NB4 (cell line): ENCODE measurements around the gene PTGES3.

Source experiments
- DNase-seq: peaks from one replicate; pipeline ENCODE4 v3.0.0; 2010; ENCODE audit warnings: low read depth
- H3K4me3 ChIP-seq: one replicate; pipeline ENCODE4 v1.5.1; 2011; ENCODE audit warnings: mild to moderate bottlenecking, low read depth, low read length, moderate library complexity
- CTCF ChIP-seq: IDR thresholded peaks from one replicate; pipeline ENCODE4 v1.5.1; 2012; ENCODE audit warnings: low read depth, low read length
- MAX ChIP-seq: IDR thresholded peaks from 2 replicates; pipeline ENCODE4 v1.6.1; 2011; ENCODE audit warnings: low read depth, low read length
- MYC ChIP-seq: IDR thresholded peaks from 2 replicates; pipeline ENCODE4 v1.6.1; 2011; ENCODE audit warnings: low read depth, low read length
- POLR2A ChIP-seq: IDR thresholded peaks from 2 replicates; pipeline ENCODE4 v1.6.1; 2011; ENCODE audit warnings: mild to moderate bottlenecking; ENCODE audit not compliant: insufficient read length; ENCODE audit errors: extremely low read depth

The PTGES3 gene

GRCh38 chr12:56676851-56677580 lies 11.1 kb downstream of the PTGES3 start:
- no peak for DNase-seq
- no peak overlapping the region for H3K4me3 ChIP-seq
- TF ChIP-seq MYC (no peak), CTCF (no peak), MAX (no peak), POLR2A (no peak)

- DNase-seq = no peak
- H3K4me3 ChIP-seq = no peak overlapping the region
- no peak for TF ChIP-seq MAX
- no peak for TF ChIP-seq POLR2A
- TF ChIP-seq CTCF = no peak
- no peak for TF ChIP-seq MYC
These were observed 16.5 kb downstream of the PTGES3 start for GRCh38 chr12:56671608-56672007.

- DNase-seq = no peak
- TF ChIP-seq MAX (no peak), CTCF (no peak), POLR2A (no peak), MYC (no peak)
- H3K4me3 ChIP-seq = no peak overlapping the region
These were observed 17.2 kb downstream of the PTGES3 start for GRCh38 chr12:56670836-56671235.

GRCh38 chr12:56668197-56668457 lies 20.0 kb downstream of the PTGES3 start:
- DNase-seq = no peak
- H3K4me3 ChIP-seq = no peak overlapping the region
- no peak for TF ChIP-seq MAX
- TF ChIP-seq POLR2A = no peak
- TF ChIP-seq CTCF = no peak
- no peak for TF ChIP-seq MYC

GRCh38 chr12:56661979-56662638 lies 26.0 kb downstream of the PTGES3 start:
- no peak for DNase-seq
- H3K4me3 ChIP-seq = no peak overlapping the region
- TF ChIP-seq MAX (no peak), CTCF (no peak), POLR2A (no peak)

- DNase-seq = no peak
- no peak overlapping the region for H3K4me3 ChIP-seq
- TF ChIP-seq POLR2A = no peak
- no peak for TF ChIP-seq MYC
- no peak for TF ChIP-seq CTCF
- TF ChIP-seq MAX = no peak
These were observed 26.5 kb downstream of the PTGES3 start for GRCh38 chr12:56661560-56661959.
